NCI-H510A (cell line): ENCODE measurements around the gene KRTAP5-7.
"Not testable (repeated sequence)": the region's sequence is repeated elsewhere in the genome, so short reads cannot be mapped to it uniquely, and the experiment has no call there.

Experiments used
- DNase-seq: peaks from one replicate; lab custom pipeline; 2025; lab: John Stamatoyannopoulos, UW

KRTAP5-7 gene

GRCh38 chr11:71558996-71559395 lies 31.9 kb downstream of the KRTAP5-7 start:
- DNase-seq = no peak

DNA sequence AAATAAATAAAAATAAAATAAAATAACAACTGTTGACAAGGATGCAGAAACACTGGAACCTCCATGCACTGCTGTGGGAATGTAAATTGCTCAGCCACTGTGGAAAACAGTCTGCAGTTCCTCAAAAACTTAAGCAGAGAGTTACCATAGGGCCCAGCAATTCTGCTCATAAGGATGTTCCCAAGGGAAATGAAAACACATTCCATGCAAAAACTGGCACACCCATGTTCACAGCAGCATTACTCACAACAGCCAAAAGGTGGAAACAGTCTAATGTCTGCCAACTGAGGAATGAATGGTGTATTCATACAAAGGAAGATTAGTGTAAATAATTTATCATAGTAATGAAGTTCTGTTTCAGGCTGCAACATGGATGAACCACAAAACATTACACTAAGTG lies 35.1 kb downstream of the KRTAP5-7 start:
- DNase-seq = no peak

DNA sequence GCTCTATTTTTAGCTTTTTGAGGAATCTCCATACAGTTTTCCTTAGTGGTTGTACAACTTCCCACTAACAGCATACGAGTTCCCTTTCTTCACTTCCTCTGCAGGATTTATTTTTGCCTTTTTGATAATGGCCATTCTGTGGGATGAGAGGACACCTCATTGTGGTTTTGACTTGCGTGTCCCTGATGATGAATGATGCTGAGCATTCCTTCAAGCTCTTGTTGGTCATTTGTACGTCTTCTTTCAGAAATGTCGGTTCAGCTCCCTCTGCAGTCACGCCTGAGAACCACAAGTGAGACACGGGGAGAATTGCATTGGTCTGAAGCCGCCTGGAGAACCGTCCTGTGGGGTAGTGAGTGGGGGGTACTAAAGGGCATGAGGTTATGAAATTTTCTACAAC lies 36.3 kb downstream of the KRTAP5-7 start:
- no peak for DNase-seq

DNA sequence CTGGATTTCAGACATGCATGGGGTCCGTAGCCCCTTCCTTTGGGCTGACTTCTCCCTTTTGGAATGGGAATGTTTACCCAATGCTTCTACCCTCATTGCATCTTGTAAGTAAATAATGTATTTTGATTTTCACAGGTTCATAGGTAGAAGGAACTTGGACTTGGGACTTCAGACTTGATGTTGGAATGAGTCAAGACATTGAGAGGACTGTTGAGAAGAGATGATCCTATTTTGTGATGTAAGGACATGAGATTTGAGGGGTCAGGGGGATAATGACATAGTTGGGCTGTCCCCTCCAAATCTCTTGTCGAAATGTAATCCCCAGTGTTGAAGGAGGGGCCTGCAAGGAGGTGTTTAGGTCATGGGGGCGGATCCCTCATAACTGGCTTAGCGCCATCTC lies 37.4 kb downstream of the KRTAP5-7 start:
- no peak for DNase-seq

GRCh38 chr11:71565263-71565662 lies 38.2 kb downstream of the KRTAP5-7 start, which contains the start of gene KRTAP5-10:
KRTAP5-10 (plus strand) TSS chr11:71565563; CDS start chr11:71565588, 25 bp downstream.
- DNase-seq = no peak

GRCh38 chr11:71566081-71566620 lies 39.1 kb downstream of the KRTAP5-7 start:
- DNase-seq = no peak

DNA sequence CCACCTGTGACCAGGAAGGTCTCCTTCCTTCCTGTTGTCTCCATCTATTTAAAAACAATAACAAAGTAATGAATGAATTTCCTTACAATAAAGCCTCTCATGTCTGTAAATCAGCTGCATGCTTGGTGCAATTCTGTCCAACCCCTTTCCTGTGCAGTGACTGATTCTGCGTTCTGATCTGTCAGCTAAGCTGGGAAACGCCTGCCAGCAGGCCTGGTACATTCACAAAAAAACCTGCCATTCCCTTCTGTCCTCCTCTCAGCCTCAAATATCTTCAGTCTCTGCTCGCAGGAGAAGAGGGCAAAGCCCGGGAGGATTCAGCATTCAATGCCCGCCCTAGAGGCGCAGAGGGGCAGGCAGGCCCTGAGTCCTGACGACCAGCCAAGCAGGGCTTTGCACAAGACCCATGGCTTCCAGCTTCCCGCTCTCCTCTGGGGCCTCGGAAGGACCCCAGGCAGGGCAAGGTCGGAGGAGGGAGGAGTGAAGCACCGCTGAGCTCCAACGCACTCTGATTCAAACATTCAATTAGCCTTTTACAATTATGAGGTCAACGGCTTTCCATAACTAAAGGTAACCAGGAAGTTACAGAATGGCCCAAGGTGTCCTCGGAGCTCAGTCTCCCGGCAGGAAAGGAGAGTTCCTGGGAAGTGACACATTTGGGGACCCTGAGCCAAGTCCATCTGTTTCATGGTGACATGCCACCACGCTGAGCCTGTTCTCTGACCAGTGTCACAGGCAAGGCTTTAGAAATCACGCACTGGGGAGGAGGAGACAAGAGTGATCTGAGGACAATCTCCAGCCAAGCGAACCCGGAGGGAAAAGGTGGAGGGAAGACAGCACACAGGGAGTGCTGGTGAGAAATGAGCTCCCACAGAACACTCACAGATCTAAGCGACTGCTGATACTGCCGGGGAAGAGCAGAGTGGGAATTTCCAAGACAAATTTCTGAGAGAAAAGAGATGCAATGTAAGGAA lies 39.8 kb downstream of the KRTAP5-7 start:
- not testable (repeated sequence) for DNase-seq

DNA sequence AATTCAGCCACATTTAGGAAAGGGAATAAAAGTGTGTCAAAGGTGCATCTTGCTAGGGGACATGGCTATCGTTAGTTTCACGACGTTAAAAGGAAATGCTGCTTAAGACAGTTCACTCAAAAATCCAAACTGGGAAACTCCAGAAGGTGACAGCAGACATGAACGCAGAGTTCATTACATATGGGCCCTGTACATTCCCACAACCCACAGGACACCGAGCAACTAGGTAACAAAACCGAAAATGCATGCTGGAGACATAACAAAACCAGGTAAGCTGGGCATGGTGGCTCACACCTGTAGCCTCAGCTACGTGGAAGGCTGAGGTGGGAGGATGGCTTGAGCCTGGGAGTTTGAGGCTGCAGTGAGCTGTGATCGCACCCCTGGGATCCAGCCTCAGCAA lies 40.6 kb downstream of the KRTAP5-7 start:
- not testable (repeated sequence) for DNase-seq

DNA sequence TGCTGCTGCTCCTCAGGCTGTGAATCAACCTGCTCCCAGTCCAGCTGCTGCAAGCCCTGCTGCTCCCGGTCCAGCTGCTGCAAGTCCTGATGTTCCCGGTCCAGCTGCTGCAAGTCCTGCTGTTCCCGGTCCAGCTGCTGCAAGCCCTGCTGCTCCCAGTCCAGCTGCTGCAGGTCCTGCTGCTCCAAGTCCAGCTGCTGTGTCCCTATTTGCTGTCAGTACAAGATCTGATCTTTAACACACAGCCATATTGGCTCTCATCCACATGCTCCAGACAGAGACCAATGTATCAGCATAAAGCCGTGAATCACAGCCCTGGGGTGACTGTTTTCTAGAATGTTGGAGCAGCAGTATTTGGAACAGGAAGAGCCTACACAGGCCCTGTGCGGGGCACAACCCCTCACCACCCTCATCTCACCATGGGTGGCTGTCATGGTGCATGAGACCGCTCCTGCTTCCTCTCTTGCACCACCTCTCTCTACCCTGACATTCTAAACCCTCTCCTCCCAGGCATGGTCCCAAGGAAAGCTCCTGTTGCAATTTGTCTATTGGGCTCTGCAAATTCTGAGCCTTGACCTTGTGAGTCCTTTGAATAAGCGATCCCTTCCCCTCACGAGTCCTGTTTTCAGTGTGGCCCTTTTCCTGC lies 41.8 kb downstream of the KRTAP5-7 start:
- no peak for DNase-seq

DNA sequence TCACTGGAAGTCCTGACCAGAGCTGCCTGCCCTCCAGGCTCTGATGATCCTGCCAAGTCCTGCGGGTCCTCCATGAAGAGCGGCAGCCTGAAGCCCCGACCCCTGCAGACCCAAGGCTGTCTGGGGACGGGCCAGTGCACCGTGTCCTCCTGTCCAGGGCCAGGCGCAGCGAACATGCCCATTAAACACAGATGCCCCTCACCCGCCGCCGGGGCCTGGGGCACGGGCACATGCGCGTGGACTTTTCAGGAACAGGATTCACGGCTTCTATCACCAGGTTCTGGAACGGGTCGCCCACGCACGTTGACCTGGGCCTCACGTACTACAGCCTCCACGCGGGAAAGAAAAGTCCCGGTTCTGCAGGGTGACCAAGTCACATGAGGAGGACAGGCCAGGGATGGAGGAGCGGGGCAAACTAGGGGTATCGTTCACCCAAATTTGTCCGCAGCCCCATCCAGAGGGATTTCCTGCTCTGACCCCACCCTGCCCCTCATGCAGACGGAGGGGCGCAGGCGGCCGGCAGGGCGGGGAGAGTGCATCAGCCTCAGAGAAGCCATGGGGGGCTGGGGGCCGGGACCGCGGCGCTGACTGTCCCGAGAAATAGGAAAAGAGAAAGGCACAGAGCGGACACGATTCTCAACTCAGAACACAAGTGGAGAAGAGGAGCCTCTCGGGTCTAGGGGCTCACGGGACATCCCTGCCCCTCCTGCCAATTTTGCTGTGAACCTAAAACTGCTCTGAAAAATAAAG lies 44.2 kb downstream of the KRTAP5-7 start:
- DNase-seq = not testable (repeated sequence)

DNA sequence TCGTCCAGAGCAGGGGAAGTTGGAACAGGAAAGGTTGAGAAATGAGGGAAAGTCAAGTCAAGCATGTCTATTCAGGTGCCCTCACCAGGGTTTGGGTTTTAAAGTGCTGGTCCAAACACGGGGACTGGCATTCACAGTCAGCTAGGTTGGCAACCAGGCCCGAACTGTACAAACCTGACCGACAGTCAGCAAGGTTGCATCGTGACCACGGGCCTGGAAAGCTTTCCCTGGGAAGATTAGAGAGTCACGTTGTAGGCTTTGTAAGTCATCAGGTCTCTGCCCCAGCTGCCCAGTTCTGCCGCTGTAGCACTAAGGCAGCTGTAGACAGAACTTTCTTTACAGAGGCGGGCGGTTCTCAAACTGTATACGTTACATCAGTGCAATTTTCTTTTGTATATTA lies 45.7 kb downstream of the KRTAP5-7 start:
- no peak for DNase-seq

DNA sequence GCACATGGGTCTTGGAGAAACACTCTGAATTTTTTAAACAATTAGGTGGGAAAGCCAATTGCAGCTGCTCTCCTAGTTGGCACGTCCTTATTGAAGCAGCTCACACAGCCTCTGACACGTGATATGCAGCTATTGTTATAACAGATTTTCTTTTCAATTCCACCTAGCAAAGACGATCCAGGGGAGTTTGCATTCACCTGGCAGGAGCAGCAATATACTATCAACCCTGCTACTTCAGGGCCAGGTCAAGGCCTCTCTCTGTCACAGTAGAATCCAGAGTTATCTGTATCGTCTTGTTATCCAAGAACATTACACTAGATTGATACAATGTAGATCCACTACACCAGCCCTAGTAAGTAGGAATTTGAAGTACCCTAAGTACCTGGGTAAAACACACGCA lies 47.4 kb downstream of the KRTAP5-7 start:
- DNase-seq = no peak

GRCh38 chr11:71575723-71576424 lies 48.8 kb downstream of the KRTAP5-7 start:
- no peak for DNase-seq

- not testable (repeated sequence) for DNase-seq
Observed at GRCh38 chr11:71576688-71577465, 49.8 kb downstream of the KRTAP5-7 start.

DNA sequence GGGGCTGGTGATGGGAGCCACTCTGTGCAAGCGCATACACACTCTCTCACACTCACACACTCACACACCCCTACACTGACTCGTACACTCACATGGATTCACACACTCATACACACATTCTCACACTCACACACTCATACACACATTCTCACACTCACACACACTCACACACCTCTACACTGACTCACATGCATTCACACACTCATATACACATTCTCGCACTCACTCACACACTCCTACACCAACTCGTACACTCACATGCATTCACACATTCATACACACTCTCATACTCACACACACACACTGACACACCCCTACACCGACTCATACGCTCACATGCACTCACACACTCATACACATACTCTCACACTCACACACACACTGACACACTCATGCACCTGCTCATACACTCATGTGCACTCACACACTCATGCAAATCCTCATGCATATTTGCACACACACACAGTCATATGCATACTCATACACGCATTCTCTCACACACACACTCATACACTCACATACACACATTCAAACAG lies 50.5 kb downstream of the KRTAP5-7 start:
- DNase-seq = no peak
